ENCODE results near the gene KIAA1958.
"Not testable (repeated sequence)": the region's sequence is repeated elsewhere in the genome, so short reads cannot be mapped to it uniquely, and the experiment has no call there.

The KIAA1958 gene

GRCh38 chr9:112555101-112555643 lies 68.5 kb downstream of the KIAA1958 start:
- no peak for DNase-seq (ENCODE audit: low read depth in 3 of 3)

GRCh38 chr9:112555844-112556482 lies 69.3 kb downstream of the KIAA1958 start:
- no peak for DNase-seq (ENCODE audit: low read depth in 3 of 3)

- DNase-seq (ENCODE audit: low read depth in 3 of 3), result no peak
Measured at GRCh38 chr9:112556497-112557442, 70.1 kb downstream of the KIAA1958 start.

- DNase-seq (ENCODE audit: low read depth in 3 of 3), result no peak
Measured at GRCh38 chr9:112558476-112558875, 71.8 kb downstream of the KIAA1958 start.

GRCh38 chr9:112558978-112559377 lies 72.4 kb downstream of the KIAA1958 start:
- no peak for DNase-seq (ENCODE audit: low read depth in 3 of 3)

- DNase-seq (ENCODE audit: low read depth in 3 of 3), result no peak
Measured at GRCh38 chr9:112559629-112560413, 73.2 kb downstream of the KIAA1958 start.

GRCh38 chr9:112562235-112562958 lies 75.8 kb downstream of the KIAA1958 start:
- DNase-seq (ENCODE audit: low read depth in 3 of 3), result no peak

- DNase-seq (ENCODE audit: low read depth in 3 of 3), result no peak
Measured at GRCh38 chr9:112569186-112569585, 82.6 kb downstream of the KIAA1958 start.

- no peak for DNase-seq (ENCODE audit: low read depth in 3 of 3)
Measured at GRCh38 chr9:112570671-112571167, 84.1 kb downstream of the KIAA1958 start.

GRCh38 chr9:112571624-112572355 lies 85.2 kb downstream of the KIAA1958 start:
- no peak for DNase-seq (ENCODE audit: low read depth in 3 of 3)

GRCh38 chr9:112572416-112572815 lies 85.8 kb downstream of the KIAA1958 start:
- DNase-seq (ENCODE audit: low read depth in 3 of 3), result no peak

- DNase-seq (ENCODE audit: low read depth in 3 of 3), result no peak
Measured at GRCh38 chr9:112574008-112574407, 87.4 kb downstream of the KIAA1958 start.

GRCh38 chr9:112575107-112575506 lies 88.5 kb downstream of the KIAA1958 start:
- DNase-seq (ENCODE audit: low read depth in 3 of 3), result no peak

GRCh38 chr9:112581469-112582176 lies 95.0 kb downstream of the KIAA1958 start:
- no peak for DNase-seq (ENCODE audit: low read depth in 3 of 3)

GRCh38 chr9:112582371-112583262 lies 96.0 kb downstream of the KIAA1958 start:
- no peak for DNase-seq (ENCODE audit: low read depth in 3 of 3)

GRCh38 chr9:112586599-112587155 lies 100.0 kb downstream of the KIAA1958 start:
- no peak for DNase-seq (ENCODE audit: low read depth in 3 of 3)

- not testable (repeated sequence) for DNase-seq (ENCODE audit: low read depth in 3 of 3)
Measured at GRCh38 chr9:112591875-112592274, 105.2 kb downstream of the KIAA1958 start.

GRCh38 chr9:112599732-112600131 lies 113.1 kb downstream of the KIAA1958 start:
- DNase-seq (ENCODE audit: low read depth in 3 of 3), result no peak
